Peyer's patch (tissue), 4 donors: ENCODE measurements around the gene PGS1.

ENCODE experiments used
- CTCF ChIP-seq, 6 experiments: fragments of 450-650 bp in 4 of 6; fragments of 200-600 bp in 2 of 6; sonication (generic) in 1 of 6; IDR thresholded peaks; one replicate each; pipeline ENCODE4 v1.5.1; 2017 to 2019; ENCODE audit warnings: antibody characterized with exemption in 6 of 6, mild to moderate bottlenecking in 3 of 6, moderate library complexity in 1 of 6
- POLR2A ChIP-seq, 2 donors: fragments of 450-650 bp; IDR thresholded peaks; one replicate each; pipeline ENCODE4 v1.5.1; 2017; ENCODE audit warnings: antibody characterized with exemption in 2 of 2, mild to moderate bottlenecking in 2 of 2, moderate library complexity in 2 of 2

GRCh38 chr17:78381601-78382232, 3.3 kb downstream of the PGS1 start:
- no peak for TF ChIP-seq CTCF (IDR thresholded peaks at IDR 0.05)
- TF ChIP-seq POLR2A (IDR thresholded peaks at IDR 0.05): no peak
